GM18907 (cell line): ENCODE results near the gene PSMC3IP.

Source experiments
- ATAC-seq: cut with Tn5 transposase; IDR thresholded peaks from one replicate; pipeline ENCODE4 v1.9.1; 2021; ENCODE audit warnings: mild to moderate bottlenecking, moderate library complexity; ENCODE audit not compliant: unreplicated experiment

Gene PSMC3IP

DNA sequence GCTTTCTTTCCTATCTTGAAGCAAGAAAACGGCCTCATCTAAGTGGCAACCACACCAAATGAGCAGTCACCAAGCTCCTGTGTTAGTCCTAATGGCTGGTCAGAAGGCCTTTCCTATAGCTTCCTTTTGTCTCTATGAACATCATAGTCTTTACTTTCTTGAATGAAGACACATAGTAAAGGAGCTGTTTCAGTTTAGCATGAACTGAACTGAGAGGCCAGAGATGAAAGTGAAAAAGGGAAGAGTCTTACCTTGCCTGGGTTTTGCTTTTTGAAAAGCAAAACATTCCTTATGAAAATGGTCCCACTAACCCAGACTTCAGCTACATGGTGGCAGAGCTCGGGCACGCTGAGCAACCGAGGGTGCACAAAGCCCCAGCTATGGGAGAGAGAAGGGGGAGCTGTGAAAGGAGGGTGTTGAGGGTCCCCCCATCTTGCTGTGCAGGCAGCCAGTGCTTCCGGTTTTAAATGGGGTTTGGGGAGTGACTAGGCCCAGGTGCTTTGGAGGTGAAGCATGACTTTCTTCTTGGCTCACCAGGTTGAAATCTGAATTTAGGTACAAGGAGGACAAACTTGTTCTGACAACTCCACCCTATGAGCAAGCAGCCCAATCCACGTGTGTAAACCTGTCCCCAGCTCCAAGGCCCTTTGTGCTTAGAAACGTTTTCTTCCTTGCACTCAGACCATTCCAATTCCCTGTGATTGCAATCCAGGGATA lies 9.1 kb upstream of the PSMC3IP start:
- ATAC-seq = no peak

DNA sequence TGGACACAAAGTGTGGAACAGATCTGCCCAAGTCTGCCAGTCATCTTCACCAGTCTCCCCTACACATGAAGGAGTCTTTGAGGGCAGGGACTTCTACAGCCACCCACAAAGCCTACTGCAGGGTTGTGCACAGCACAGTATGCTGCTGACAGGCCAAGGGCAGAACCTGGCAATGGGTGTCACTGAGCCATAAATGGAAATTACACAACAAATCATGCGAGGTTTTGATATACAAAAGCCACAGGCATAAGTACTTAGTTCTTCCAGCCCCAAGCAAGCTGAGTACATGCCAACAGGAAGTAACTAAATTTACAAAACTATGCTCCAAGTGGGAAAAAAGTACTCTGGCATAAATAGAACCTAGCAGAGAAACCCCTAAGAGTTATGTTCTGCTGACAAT lies 7.8 kb upstream of the PSMC3IP start:
- ATAC-seq = no peak

DNA sequence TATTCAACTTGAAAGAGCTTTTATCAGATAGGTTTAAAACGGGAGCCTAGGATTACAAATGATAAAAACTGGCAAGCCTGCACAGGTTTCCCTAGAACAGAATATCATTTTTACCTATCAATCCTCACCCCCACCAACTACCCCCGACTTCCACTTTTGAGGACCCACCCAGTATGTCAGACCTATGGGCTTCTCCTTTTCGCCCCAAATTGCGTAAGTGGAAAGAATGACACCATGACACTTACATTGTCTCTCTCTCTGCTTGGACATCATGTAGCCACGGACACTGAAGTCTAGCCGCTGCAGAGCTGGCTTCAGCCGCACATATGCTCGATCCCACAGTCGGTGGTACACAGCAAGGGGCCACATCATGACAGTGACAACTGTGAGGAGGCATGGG lies 7.4 kb upstream of the PSMC3IP start:
- ATAC-seq = no peak

- ATAC-seq = no peak
Measured at GRCh38 chr17:42581744-42582270, 4.3 kb upstream of the PSMC3IP start.

- no peak for ATAC-seq
Measured at GRCh38 chr17:42579794-42580551, 2.4 kb upstream of the PSMC3IP start.

- peak; percentile 62 for ATAC-seq
Measured at GRCh38 chr17:42578282-42578869, 847 bp upstream of the PSMC3IP start.

DNA sequence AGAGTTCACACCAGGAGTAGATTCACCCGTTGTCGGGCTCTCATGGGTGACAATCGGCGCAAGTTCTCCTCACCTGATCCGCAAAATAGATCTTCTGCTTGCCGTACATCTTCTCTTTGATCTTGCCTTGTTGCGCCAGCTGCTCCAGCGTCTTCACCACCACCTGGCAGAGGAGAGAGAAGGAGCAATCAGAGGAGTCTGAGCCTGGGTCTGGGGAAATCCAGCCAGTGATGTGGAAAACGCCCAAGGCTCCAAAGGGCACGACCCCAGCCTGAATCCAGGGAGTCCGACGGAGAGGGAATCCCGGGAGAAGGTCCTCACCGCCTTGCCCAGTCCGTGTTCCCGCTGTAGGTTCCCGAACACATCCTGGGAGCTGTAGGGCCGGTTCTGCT lies 393 bp downstream of the PSMC3IP start:
- peak; percentile 3 for ATAC-seq

- ATAC-seq = no peak
Measured at GRCh38 chr17:42574463-42574862, 3.1 kb downstream of the PSMC3IP start.

GRCh38 chr17:42573095-42573494 lies 4.4 kb downstream of the PSMC3IP start:
- ATAC-seq = no peak

DNA sequence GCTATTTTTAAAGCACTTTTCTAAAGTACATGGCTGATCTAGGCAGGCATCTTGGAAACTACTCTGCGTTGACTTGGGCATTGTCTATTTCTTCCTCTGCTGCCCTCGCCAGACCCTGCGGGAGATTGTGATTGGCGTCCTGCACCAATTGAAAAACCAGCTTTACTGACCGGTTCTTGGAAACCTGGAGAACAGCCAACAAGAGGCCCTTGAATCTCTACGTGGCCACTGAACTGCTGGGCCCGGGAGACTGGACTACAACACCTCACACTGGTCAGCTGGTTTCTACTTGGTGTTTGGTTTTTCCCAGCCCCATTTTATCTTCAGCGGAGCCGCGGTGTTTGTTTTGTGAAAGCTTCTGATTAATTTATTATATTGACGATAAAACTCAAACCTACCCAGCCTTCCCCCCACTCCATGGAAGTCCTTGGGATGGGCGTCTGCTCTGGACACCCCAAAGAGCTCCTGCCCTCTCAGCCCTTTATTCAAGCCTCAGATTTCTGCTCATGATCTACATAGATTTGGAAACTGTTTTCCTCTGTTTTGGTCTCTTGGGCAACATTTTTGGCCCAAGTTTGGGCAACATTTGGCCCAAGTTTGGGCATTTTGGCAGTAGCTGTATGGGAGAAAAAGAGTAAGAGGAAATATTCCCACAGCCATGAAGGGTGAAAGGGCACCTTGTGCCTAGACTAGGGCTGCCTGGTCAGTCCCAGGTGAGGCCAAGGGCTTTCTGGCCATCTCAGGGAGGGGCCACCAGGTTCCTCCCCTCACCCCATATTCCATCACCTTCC lies 5.9 kb downstream of the PSMC3IP start:
- no peak for ATAC-seq

DNA sequence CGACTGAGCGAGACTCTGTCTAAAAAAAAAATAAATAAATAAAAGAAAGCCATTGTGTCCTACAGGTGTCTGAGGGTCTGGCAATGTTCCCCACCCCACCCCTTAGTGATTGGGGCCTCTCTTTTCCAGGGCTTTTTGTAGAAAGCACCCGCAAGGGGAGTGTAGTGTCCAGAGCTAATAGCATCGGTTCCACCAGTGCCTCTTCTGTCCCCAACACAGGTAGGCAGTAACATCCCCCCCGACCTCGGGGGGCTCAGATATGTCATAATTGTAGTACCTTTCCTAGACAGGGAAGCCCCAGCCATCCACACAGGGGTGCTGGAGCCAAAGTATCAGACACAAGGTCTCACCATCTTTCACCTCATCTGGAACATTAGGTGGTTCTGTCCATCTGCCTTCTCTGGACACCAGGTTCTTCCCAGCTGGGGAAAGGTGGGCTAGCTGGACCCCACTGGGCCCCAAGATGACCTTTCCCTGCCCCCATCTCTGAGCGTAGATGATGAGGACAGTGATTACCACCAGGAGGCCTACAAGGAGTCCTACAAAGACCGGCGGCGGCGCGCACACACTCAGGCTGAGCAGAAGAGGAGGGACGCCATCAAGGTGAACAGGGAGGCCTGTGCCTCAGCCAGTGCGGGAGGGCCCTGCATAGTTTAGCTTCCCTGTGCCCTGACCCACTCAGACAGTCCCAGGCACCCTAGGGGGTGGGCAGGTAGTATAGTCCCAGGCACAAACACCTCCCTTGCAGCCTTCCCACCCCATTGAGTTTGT lies 9.0 kb downstream of the PSMC3IP start:
- no peak for ATAC-seq

GRCh38 chr17:42566883-42567573 lies 10.5 kb downstream of the PSMC3IP start, which contains the start of gene MLX:
Gene MLX, plus strand, starts transcription at chr17:42567100. Its CDS starts 25 bp downstream, at chr17:42567125.
- ATAC-seq = peak; percentile 65

- ATAC-seq = peak; percentile 8
Measured at GRCh38 chr17:42566215-42566882, 11.2 kb downstream of the PSMC3IP start.

- no peak for ATAC-seq
Measured at GRCh38 chr17:42565523-42566214, 11.9 kb downstream of the PSMC3IP start.

DNA sequence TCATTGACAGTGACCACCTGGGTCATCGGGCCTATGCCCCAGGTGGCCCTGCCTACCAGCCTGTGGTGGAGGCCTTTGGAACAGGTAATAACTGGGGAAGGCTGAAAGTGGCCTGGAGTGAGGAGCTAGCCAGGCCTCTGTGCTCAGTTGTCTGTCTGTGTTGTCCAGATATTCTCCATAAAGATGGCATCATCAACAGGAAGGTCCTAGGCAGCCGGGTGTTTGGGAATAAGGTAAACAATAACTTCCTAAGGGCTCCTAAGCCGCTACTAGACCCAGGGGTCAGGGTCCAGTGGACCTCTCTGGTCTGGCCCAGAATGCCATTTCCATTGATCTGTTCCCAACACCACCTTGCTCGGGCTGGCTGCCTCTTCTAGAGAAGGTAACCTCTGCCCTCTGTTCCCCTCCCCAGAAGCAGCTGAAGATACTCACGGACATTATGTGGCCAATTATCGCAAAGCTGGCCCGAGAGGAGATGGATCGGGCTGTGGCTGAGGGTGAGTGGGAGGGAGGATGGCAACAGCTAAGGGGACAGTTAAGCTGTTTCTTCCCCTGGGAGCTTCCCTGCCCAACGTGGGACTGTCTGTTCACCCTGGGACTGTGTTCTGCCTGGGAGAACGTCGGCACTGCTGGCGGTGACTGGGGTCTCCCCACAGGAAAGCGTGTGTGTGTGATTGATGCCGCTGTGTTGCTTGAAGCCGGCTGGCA lies 12.6 kb downstream of the PSMC3IP start:
- no peak for ATAC-seq

DNA sequence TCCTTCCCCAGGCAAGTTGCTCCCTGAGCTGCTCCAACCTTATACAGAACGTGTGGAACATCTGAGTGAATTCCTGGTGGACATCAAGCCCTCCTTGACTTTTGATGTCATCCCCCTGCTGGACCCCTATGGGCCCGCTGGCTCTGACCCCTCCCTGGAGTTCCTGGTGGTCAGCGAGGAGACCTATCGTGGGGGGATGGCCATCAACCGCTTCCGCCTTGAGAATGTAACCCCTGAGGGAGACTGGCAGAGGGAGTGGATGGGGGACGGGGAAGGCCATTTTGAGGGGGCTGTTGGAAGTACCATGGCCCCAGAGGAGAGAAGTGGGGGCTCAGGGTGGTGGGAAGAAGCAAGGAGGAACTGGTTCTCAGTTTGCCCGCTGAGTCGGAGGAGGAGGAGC lies 13.6 kb downstream of the PSMC3IP start:
- ATAC-seq = no peak

DNA sequence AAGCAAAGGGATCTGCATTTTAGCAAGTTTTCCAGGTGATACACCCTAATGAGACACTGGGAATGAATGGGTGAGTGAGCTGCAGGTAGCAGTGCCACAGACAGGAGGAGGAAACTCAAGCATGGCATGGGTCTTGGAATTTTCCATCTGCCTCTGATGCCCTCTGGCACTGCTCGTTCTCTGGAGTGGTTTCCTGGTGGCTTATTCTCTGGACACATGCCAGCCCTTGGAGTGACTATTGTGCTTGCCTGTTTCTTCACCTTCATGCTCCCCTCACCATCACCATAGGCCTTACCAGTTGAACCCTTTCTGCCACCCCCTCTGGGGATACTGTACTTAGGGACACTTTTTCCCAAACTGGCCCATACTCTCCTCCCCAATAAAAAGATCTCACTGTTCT lies 14.0 kb downstream of the PSMC3IP start:
- no peak for ATAC-seq

DNA sequence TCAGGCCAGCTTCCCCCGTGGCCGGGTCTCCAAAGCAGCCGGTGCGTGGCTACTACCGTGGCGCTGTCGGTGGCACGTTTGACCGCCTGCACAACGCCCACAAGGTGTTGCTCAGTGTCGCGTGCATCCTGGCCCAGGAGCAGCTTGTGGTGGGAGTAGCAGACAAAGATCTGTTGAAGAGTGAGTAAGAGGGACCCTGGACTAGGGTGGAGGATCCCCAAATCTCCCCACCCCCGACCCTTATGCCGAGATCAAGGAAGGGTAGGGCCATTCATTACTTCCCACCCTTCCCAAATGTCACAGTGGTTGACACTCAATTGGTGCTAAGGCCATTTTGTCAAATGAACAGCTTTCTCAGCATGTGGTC lies 14.4 kb downstream of the PSMC3IP start:
- ATAC-seq = no peak
